C1 segment of cervical spinal cord (tissue), 14 donors: Measurements from ENCODE around the gene NFYC.

Experiments
- DNase-seq, 14 donors: peaks; one replicate each; lab custom pipeline; 2025; lab: John Stamatoyannopoulos, UW

NFYC gene

DNA sequence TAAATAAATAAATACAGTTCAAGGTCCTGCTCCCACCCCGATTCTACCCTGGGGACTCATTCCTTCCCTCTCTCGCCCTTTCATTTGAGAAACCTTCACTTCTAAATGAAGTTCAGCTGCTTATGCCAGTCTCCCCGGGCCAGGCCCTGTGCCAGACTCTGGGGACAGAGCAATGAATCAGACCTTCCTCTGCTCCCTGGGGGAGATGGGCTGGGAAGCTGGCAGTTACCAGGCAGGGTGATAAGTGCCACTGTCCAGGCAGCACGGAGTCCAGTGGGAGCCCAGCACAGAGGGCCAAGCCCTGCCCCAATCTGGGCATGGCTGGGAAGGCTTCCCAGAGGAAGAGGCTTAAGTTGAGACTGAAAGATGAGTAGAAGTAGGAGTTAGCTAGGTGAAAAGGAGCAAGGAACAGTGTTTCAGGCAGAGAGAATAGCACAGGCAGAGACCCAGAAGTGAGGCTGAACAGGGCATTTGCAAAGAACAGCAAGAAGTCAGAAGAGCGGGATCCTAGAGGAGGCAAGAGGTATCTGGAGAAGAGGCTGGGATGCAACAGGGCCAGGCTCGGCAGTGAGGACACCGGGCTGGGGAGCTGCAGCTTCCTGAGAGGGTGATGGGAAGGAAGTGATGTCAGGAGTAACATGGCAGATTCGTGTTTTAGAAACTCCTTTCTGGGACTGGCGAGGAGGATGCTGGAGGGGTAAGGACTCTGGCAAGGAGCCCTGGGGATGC is 105.6 kb downstream of the NFYC start:
- peak in 5 of 14 donors; percentile 11 to 70 (median 16) for DNase-seq

- no peak for DNase-seq
Observed at GRCh38 chr1:40797668-40798010, 106.1 kb downstream of the NFYC start.

DNA sequence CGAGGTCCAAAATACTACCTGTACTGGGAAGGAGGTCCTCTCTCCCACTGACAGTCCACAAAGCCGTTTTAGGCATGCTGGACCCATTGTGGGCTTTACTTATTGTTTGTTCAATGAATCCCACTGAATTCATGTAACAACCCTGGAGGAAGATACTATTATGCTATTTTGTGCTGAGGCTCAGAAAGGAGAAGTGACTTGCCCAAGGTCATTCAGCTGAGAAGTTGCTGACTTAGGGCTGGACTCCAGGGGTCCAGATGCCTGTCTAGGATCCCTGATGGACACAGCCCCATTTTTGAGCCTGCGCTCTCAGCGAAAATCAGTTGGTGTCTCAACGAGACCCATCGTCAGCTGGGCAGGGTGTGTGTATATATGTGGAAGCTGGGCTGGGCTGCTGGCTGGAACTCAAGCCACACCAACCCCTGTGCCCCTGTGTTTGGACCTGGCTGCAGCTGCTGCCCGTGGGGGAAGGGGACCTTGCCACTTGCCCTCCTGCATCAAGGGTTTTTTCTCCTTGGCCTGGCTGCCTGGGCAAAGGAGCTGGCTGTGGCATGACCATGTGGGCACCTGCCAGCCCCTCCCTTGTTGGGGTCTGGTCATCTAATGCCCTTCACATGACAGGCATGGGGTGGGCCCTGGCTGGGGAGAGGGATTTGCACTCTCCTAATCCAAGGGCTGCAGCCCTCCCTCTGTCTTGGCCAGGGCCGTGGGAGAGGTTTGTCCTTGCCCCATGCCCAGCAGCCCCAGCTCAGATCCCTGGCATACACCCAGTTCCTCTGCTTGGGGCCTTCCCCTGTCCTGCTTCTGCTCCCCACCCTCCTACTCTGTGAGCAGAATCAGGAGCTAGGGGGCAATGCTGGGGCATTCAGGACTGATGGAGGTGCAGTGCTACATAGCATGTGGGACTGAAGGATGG is 107.1 kb downstream of the NFYC start:
- DNase-seq, result peak in 2 of 14 donors; percentile 34 to 47

- no peak for DNase-seq
Observed at GRCh38 chr1:40799351-40799867, 107.9 kb downstream of the NFYC start.

DNA sequence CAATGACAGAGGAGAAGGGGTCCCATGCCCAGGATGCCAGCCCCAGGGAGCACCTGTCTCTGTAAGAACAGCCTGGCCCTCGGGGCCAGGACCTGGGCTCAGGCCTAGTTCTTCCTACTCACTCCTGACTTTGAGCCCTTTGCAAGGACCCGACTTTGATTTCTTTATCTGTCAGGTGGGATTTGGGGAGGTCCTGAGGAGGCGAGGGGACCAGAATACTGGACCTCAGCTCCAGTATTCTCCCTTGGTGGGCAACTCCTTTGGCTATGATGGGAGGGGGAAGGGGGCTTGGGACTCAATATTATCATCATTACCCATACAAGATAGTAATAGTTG is 110.2 kb downstream of the NFYC start:
- no peak for DNase-seq

GRCh38 chr1:40802078-40802741 is 110.7 kb downstream of the NFYC start:
- peak in 3 of 14 donors; percentile 13 to 41 (median 23) for DNase-seq

- no peak for DNase-seq
Observed at GRCh38 chr1:40802742-40803113, 111.2 kb downstream of the NFYC start.

DNA sequence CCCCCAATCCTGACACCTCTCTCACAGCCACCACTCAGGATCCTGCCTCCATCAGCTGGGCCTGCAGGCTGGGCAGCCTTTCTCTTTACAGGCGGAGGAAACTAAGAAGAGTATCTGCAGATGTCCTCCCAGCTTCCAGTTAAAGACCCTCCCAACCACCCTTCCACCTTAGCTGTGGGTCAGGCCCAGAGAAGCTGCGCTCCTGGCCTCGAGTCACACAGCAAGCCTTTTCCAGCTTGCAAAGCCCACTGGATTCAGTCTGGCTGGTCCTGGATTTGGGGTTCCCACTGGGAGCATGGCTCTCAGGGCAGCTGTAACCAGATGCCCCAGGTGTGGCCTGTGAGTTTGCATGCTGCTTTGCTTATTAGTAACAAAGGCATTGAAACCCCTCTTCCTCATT is 111.9 kb downstream of the NFYC start:
- DNase-seq, result no peak

GRCh38 chr1:40803902-40804301 is 112.4 kb downstream of the NFYC start:
- no peak for DNase-seq

- DNase-seq, result no peak
Observed at GRCh38 chr1:40806240-40806639, 114.7 kb downstream of the NFYC start.

DNA sequence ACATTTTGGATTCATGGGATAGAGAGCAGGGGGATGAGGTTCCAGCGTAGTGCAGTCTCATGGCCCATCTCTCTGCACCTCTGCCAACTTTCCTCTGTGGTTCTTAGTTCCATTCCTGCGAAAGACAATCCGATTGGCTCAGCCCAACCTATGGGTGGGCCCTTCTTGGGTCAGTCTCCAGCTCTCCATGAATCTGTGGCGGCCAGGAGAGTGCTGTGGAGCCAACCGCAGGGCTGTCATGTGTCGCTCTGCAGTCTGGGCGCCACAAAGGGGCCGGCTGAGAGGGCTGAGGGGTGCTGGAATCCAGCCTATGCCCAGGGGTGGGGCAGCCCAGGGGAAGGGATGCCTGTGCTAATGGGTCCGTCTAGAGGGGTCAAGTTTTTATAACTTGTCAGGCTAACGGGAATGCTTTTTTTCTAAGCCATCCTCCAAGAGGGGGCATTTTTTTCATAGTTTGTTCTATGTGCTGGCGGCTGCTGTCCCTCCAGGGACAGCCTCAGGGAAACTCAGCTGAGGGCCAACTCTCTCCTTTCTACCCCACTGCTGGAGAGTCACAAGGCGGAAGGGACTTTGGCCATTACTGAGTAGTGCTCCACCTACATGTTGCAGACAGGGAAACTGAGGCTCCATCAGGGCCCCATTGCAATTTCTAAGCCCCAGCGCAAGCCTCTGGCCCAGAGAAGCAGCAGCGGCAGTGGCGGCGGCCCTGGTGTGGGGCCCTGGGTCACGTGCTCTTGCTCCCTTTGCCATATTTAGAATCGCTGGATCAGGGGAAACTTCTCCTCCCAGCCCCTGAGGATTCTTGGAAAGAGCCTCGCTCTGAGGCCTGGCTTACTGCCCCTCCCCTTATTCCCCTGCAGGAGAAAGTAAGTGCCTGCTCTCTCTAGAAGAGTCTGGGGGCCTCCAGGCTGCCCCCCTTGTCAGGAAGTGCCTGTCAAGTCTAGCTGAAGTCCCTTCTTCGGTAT is 115.5 kb downstream of the NFYC start:
- DNase-seq, result no peak

DNA sequence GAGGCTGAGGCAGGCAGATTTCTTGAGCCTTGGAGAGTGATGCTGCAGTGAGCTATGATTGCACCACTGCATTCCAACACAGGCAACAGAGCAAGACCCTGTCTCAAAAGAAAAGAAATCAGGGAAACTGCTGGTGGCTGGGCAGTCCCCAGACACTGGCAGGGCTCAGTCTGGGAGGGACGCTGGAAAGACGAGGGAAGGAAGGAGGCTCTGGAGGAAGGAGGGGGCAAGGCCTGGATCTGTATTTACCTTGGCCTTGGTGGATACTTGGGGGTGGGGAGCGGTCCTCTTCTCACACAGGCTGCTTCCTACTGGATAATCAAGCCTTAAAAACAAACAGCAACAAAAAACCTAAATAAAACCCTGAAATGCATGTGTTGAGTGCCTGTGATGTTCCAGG is 116.5 kb downstream of the NFYC start:
- no peak for DNase-seq

DNA sequence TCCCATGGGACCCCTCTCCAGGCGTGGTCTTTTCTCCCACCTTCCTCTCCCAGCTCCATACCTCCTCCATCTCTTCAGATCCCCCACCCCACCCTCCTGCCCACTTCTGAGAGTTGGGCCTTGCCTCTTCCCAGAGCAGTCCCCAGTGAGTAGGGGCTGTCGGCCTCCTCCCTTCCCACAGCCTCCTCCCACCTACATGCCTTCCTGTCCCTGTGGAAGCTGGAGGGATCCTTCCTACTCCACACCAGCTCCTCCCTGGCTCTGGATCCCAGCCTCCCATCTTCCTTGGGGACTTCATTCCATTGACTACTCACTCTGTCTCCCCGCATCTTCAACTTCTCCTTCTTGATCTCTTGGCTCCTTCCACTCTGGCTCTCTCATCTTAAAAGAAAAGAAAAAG is 116.9 kb downstream of the NFYC start:
- DNase-seq, result no peak

DNA sequence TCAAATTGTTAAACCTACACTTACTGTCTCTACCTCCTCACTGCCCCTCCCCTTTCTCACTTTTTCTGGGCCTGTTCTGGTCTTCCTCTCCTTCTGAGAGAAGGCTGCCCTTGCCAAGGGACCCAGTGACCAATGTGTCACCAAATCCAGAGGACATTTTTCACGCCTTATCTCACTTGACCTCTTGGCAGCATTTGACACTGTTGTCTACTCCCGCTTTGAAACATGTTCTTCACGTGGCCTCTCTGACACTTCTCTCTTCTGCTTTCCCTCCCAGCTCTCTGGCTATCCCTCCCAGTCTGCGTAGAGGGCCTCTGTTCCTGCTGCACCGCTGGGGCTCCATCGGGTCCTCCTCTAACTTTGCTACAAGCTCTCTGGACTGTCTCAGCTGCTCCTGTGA is 117.4 kb downstream of the NFYC start:
- peak in 1 of 14 donors; percentile 10 for DNase-seq

- DNase-seq, result no peak
Observed at GRCh38 chr1:40810927-40811326, 119.4 kb downstream of the NFYC start.

DNA sequence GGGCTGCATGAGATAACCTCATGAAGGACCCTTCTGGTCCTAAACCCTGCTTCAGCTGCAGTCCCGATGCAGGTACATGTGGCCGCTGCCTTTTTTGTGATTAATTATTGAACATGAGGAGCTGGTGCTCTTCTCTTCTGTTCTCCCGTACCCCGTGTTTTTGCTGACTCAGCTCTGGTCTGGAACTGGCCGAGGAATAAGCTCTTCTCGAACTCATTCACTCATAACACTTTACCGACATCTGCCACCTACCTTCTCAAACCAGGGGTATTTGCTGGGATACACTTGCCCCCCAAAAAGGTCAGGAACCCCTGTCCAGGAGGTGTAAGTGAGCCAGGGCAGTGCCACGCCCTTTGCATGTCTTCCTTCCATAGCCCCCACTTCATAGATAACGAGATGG is 123.9 kb downstream of the NFYC start:
- DNase-seq, result no peak

DNA sequence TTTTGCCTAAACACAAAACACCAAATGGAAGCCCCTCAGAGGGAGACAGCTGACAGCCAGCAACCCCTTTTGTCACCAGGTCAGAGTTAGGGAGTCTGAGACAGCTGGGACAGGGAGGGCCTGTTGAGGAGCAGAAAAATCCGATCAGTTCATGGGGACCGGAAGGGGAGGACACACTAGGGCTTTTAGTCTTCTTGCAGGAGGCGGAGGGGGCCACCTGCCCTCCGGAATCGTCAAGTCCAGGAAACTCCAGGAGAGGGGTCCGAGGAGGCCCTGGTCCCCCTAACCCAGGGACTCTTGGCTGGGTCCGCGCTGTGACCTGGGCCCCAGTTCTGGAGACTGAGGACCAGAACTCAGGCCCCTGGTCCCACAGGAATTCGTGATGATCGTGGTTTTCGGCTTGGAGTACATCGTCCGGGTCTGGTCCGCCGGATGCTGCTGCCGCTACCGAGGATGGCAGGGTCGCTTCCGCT is 126.3 kb downstream of the NFYC start:
- DNase-seq, result no peak

GRCh38 chr1:40818264-40818961 is 126.9 kb downstream of the NFYC start:
- no peak for DNase-seq

- DNase-seq, result no peak
Observed at GRCh38 chr1:40819101-40819500, 127.6 kb downstream of the NFYC start.

DNA sequence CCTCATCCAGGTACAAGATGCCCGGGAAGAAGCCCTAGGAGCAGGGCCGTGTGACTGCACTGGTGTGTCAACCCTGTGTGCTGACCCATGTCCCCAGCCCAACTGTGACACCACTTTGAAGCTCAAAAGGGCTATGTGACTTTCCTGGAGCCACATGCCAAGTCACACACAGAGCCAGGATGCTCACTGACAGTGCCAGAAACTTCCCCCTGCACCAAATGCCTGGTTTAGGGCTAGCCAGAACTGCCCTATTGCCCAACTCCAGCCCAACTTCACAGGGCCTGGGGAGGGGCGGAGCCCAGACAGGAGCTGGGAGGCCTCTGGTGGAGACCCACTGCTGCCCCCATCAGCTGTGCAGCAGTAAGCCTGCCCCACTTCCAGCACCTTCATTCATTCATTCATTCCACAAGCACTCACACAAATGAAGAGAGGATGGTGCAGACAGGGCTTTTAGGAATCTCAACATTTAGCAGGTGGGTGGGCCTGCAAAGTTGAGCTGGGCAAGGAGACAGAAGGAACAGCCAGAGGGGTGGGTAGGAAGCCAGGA is 128.8 kb downstream of the NFYC start:
- peak in 3 of 14 donors; percentile 31 to 45 (median 45) for DNase-seq
